Esophagus muscularis mucosa (tissue), 4 donors: Measurements from ENCODE around the gene XXYLT1.

Experiments used
- CTCF ChIP-seq, 3 experiments: fragments of 200-600 bp in 2 of 3; fragments of 450-650 bp in 1 of 3; sonication (generic) in 2 of 3; IDR thresholded peaks; one replicate each; pipeline ENCODE4 v1.5.1; 2017 to 2019; ENCODE audit warnings: antibody characterized with exemption in 3 of 3, mild to moderate bottlenecking in 2 of 3, moderate library complexity in 1 of 3
- EP300 ChIP-seq: sonication (generic); formaldehyde crosslinking; IDR thresholded peaks from one replicate; pipeline ENCODE4 v1.6.1; 2017; ENCODE audit warnings: antibody characterized with exemption
- POLR2AphosphoS5 ChIP-seq, 2 donors: sonication (generic); formaldehyde crosslinking; IDR thresholded peaks; one replicate each; pipeline ENCODE4 v1.6.1; 2017; ENCODE audit warnings: antibody characterized with exemption in 2 of 2

GRCh38 chr3:195212749-195213375, 58.1 kb downstream of the XXYLT1 start:
- TF ChIP-seq CTCF (IDR thresholded peaks at IDR 0.05) (no peak), EP300 (no peak), POLR2AphosphoS5 (IDR thresholded peaks at IDR 0.05) (no peak)
